ENCODE data around the gene TLR10.

DNA sequence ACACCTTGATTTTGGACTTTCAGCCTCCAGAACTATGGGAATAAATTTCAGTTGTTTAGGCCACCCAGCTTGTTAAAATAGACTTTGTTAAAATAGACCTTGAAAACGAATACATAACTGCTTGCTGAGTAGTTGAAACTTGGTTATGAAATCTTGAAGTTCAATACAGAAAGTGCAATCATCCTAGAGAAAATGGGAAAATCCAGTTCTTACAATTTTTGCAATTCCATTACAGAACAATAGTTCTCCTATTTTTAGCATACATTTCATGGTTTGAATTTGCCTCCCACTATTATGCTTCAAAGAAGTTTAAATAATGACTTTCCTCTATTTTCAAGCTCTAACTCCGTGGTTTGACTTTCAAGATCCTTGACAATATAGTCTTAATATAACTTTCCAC is 11.3 kb upstream of the TLR10 start:
- TF ChIP-seq POLR2A (IDR thresholded peaks at IDR 0.05; ENCODE audit: insufficient read depth in 1 of 2, low read depth in 2 of 2, low read length in 2 of 2) = no peak
- no peak for TF ChIP-seq JUN (CRISPR knock-in tag; IDR thresholded peaks at IDR 0.05)
- no peak for TF ChIP-seq ZSCAN12 (CRISPR knock-in tag; IDR thresholded peaks at IDR 0.05)
- TF ChIP-seq CEBPZ (IDR thresholded peaks at IDR 0.05; ENCODE audit: low read length) = no peak
- TF ChIP-seq, protein P1, sequence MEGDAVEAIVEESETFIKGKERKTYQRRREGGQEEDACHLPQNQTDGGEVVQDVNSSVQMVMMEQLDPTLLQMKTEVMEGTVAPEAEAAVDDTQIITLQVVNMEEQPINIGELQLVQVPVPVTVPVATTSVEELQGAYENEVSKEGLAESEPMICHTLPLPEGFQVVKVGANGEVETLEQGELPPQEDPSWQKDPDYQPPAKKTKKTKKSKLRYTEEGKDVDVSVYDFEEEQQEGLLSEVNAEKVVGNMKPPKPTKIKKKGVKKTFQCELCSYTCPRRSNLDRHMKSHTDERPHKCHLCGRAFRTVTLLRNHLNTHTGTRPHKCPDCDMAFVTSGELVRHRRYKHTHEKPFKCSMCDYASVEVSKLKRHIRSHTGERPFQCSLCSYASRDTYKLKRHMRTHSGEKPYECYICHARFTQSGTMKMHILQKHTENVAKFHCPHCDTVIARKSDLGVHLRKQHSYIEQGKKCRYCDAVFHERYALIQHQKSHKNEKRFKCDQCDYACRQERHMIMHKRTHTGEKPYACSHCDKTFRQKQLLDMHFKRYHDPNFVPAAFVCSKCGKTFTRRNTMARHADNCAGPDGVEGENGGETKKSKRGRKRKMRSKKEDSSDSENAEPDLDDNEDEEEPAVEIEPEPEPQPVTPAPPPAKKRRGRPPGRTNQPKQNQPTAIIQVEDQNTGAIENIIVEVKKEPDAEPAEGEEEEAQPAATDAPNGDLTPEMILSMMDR (CRISPR knock-in tag; IDR thresholded peaks at IDR 0.05) = no peak
- no peak for TF ChIP-seq SNRNP70 (IDR thresholded peaks at IDR 0.05; ENCODE audit: low read depth, low read length)
- no peak for TF ChIP-seq ZNF564 (CRISPR knock-in tag; IDR thresholded peaks at IDR 0.05)
- TF ChIP-seq, protein P2, sequence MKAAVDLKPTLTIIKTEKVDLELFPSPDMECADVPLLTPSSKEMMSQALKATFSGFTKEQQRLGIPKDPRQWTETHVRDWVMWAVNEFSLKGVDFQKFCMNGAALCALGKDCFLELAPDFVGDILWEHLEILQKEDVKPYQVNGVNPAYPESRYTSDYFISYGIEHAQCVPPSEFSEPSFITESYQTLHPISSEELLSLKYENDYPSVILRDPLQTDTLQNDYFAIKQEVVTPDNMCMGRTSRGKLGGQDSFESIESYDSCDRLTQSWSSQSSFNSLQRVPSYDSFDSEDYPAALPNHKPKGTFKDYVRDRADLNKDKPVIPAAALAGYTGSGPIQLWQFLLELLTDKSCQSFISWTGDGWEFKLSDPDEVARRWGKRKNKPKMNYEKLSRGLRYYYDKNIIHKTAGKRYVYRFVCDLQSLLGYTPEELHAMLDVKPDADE (CRISPR knock-in tag; IDR thresholded peaks at IDR 0.05) = no peak
- TF ChIP-seq MAFK (conservative IDR thresholded peaks at IDR 0.05 in 1 of 2, IDR thresholded peaks at IDR 0.05 in 1 of 2; ENCODE audit: low read length in 2 of 2) = no peak
